OCI-LY1 (cell line): ENCODE measurements around the gene PTGIS.

ENCODE experiments used
- EZH2 ChIP-seq: fragments of 200-600 bp; sonication (generic), shearing (Covaris generic); IDR thresholded peaks from 2 replicates; pipeline ENCODE4 v1.8.0; 2017; ENCODE audit warnings: borderline replicate concordance, mixed run types, mild to moderate bottlenecking, antibody characterized with exemption, low read length, moderate library complexity, mixed read lengths
- TF ChIP-seq, protein P1 (sequence below): fragments of 200-600 bp; sonication (generic), shearing (Covaris generic); IDR thresholded peaks from 2 replicates; pipeline ENCODE4 v1.5.1; 2017; ENCODE audit warnings: mild to moderate bottlenecking, antibody characterized with exemption, low read length, moderate library complexity, mixed read lengths

DNA sequence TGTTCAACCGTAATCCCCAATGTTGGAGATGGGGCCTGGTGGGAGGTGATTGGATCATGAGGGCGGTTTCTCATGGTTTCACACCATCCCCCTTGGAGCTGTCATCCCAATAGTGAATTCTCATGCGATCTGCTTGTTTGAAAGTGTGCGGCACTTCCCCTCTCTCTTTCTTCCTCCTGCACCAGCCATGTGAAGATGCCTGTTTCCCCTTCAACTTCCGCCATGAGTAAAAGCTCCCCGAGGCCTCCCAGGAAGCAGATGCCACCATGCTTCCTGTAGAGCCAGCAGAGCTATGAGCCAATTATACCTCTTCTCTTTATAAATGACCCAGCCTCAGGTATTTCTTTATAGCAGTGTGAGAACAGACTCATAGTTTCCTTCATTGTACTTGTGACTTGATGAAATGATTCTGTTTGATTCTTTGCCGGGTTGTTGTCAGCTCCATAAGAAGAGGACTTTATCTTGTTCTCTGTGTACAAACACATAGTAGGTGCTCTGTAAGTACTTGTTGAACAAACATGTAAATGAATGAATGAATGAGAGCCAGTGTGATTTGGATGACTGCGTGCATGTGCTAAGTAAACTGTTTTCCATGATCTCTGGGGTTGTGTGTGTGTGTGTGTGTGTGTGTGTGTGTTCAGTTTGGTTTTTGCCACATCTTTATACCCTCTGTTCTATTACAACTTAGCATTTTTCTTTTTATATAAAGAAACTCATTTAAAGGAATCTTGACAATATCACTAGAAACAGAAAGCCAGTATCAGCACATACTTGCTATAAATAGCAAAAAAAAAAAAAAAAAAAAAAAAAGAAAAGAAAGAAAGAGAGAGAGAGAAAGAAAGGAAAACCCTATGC is 22.5 kb upstream of the PTGIS start:
- TF ChIP-seq, protein P1, sequence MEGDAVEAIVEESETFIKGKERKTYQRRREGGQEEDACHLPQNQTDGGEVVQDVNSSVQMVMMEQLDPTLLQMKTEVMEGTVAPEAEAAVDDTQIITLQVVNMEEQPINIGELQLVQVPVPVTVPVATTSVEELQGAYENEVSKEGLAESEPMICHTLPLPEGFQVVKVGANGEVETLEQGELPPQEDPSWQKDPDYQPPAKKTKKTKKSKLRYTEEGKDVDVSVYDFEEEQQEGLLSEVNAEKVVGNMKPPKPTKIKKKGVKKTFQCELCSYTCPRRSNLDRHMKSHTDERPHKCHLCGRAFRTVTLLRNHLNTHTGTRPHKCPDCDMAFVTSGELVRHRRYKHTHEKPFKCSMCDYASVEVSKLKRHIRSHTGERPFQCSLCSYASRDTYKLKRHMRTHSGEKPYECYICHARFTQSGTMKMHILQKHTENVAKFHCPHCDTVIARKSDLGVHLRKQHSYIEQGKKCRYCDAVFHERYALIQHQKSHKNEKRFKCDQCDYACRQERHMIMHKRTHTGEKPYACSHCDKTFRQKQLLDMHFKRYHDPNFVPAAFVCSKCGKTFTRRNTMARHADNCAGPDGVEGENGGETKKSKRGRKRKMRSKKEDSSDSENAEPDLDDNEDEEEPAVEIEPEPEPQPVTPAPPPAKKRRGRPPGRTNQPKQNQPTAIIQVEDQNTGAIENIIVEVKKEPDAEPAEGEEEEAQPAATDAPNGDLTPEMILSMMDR, result no peak
- no peak for TF ChIP-seq EZH2
